HepG2 (cell line): ENCODE results near the gene ELL. TPM values are rescaled to one million over a fixed set of nuclear protein-coding genes. Genes with fewer than 3 reads are reported as not detected.

ENCODE experiments used
- BCLAF1 ChIP-seq: fragments of 450-650 bp; IDR thresholded peaks from 2 replicates; pipeline ENCODE4 v1.6.1; 2017; ENCODE audit warnings: mild to moderate bottlenecking
- CREM ChIP-seq, 2 experiments: sonication (generic) in 1 of 2; formaldehyde crosslinking in 1 of 2; IDR thresholded peaks; 2 replicates each; pipeline versions ENCODE4 v1.4.0 to v1.6.1; 2016 to 2020; ENCODE audit warnings: antibody characterized with exemption in 1 of 2, mild to moderate bottlenecking in 1 of 2, missing genetic modification reagents in 1 of 2
- CSRNP2 ChIP-seq: sonication (generic); formaldehyde crosslinking; conservative IDR thresholded peaks from 2 replicates; pipeline ENCODE4 v1.8.0; 2022; ENCODE audit warnings: low read depth, missing genetic modification reagents
- GATAD2A ChIP-seq: IDR thresholded peaks from 2 replicates; pipeline ENCODE4 v1.6.1; 2016
- HNF4A ChIP-seq: sonication (generic); formaldehyde crosslinking; IDR thresholded peaks from 2 replicates; pipeline ENCODE4 v1.4.0; 2020; ENCODE audit warnings: missing genetic modification reagents
- HOXA9 ChIP-seq: sonication (generic); formaldehyde crosslinking; IDR thresholded peaks from 2 replicates; pipeline ENCODE4 v1.8.1; 2022; ENCODE audit warnings: missing genetic modification reagents, mild to moderate bottlenecking, moderate library complexity, borderline replicate concordance
- MYC ChIP-seq: sonication (generic); formaldehyde crosslinking; IDR thresholded peaks from 2 replicates; pipeline ENCODE4 v1.9.0; 2021; ENCODE audit warnings: missing genetic modification reagents, borderline replicate concordance
- PITX1 ChIP-seq: sonication (generic); formaldehyde crosslinking; IDR thresholded peaks from 2 replicates; pipeline ENCODE4 v1.5.1; 2020; ENCODE audit warnings: mild to moderate bottlenecking, missing genetic modification reagents
- SALL2 ChIP-seq: sonication (generic); formaldehyde crosslinking; IDR thresholded peaks from 2 replicates; pipeline ENCODE4 v1.8.1; 2023; ENCODE audit warnings: mild to moderate bottlenecking, missing genetic modification reagents, inconsistent platforms
- TFDP2 ChIP-seq: sonication (generic); formaldehyde crosslinking; IDR thresholded peaks from 2 replicates; pipeline ENCODE4 v1.4.0; 2020; ENCODE audit warnings: missing genetic modification reagents
- THRA ChIP-seq: sonication (generic); formaldehyde crosslinking; IDR thresholded peaks from 2 replicates; pipeline ENCODE4 v1.4.0; 2020; ENCODE audit warnings: missing genetic modification reagents, borderline replicate concordance
- U2AF2 ChIP-seq: fragments of 200-400 bp; formaldehyde crosslinking; IDR thresholded peaks from 2 replicates; pipeline ENCODE4 v1.6.1; 2017; ENCODE audit warnings: low read depth, mild to moderate bottlenecking, low read length
- ZNF264 ChIP-seq: sonication (generic); formaldehyde crosslinking; IDR thresholded peaks from 2 replicates; pipeline ENCODE4 v1.4.0; 2020; ENCODE audit warnings: missing genetic modification reagents
- ZNF547 ChIP-seq: sonication (generic); formaldehyde crosslinking; IDR thresholded peaks from 2 replicates; pipeline ENCODE4 v1.5.1; 2020; ENCODE audit warnings: mild to moderate bottlenecking, missing genetic modification reagents
- polyA plus RNA-seq, 8 experiments: library from polyadenylated mRNA; depleted of rRNA in 3 of 8; stranded (reverse) in 7 of 8; unstranded in 1 of 8; fragments of >200 nt; fragmentation: Illumina TruSeq in 4 of 8; extraction: Trizol in 4 of 8; gene quantifications; 2 replicates each; pipeline versions ENCODE4 v1.2.1 to v1.2.3, GENCODE V29; 2011 to 2016; ENCODE audit warnings: low read depth in 4 of 8, missing spikeins in 1 of 8, mixed read lengths in 1 of 8; ENCODE audit not compliant: insufficient read depth in 1 of 8
- total RNA-seq, 5 experiments: library from RNA; depleted of rRNA; stranded (reverse); fragments of >200 nt; fragmentation: Illumina TruSeq; extraction: Trizol; gene quantifications; 2 replicates each; pipeline ENCODE4 v1.2.3, GENCODE V29; 2016; ENCODE audit warnings: low read depth in 1 of 5

Gene ELL
- total and polyA plus RNA-seq, 2 of the 13 experiments (the other 11 are each of a cell fraction or from before 2014, with no cell fraction given): 3.7 to 5.4 TPM

GRCh38 chr19:18414504-18415177 lies 107.2 kb downstream of the ELL start (continued):
- TF ChIP-seq BCLAF1: no peak
- TF ChIP-seq PITX1 (CRISPR knock-in tag): no peak
- no peak for TF ChIP-seq CSRNP2 (CRISPR knock-in tag)
- TF ChIP-seq GATAD2A (CRISPR knock-in tag): 0 out of 2 replicates have a peak, but pooled peaks have one; percentile 14
- TF ChIP-seq U2AF2: no peak
- TF ChIP-seq HOXA9 (CRISPR knock-in tag): no peak
- TF ChIP-seq CREM (IDR thresholded peaks at IDR 0.05): no peak
- no peak for TF ChIP-seq CREM (CRISPR knock-in tag; IDR thresholded peaks at IDR 0.05)
- TF ChIP-seq THRA: peak; percentile 49; the same call in 1 of the 2 replicates
- peak; percentile 21; the same call in 1 of the 2 replicates for TF ChIP-seq HNF4A (CRISPR knock-in tag)
- no peak for TF ChIP-seq ZNF264 (CRISPR knock-in tag)
- no peak for TF ChIP-seq MYC (CRISPR knock-in tag)
- TF ChIP-seq ZNF547 (CRISPR knock-in tag): no peak
- TF ChIP-seq SALL2 (CRISPR knock-in tag): no peak
- no peak for TF ChIP-seq TFDP2 (CRISPR knock-in tag)
